ENCODE results near the gene FAM240B. TPM values are rescaled to one million over a fixed set of nuclear protein-coding genes. Genes with fewer than 3 reads are reported as not detected.

FAM240B gene
- total and polyA plus RNA-seq, 2 of the 8 experiments (the other 6 are each of a cell fraction or from before 2014, with no cell fraction given), result not detected

- no peak overlapping the region for H3K23ac ChIP-seq (ENCODE audit: insufficient read length)
- peak; percentile 80 for FAIRE-seq
- no peaks in the 10 kb centered on the region for H3K79me2 ChIP-seq (ENCODE audit: control insufficient read depth in 1 of 2, insufficient read depth in 2 of 2, low read length in 2 of 2)
- peaks cover 7 to 36% (median 24%) of the 10 kb centered on the region in 4 experiments for H3K4me1 ChIP-seq (replicated peaks in 1 of 4; ENCODE audit: control insufficient read depth in 3 of 4, insufficient read depth in 4 of 4, low read length in 3 of 4)
- no peak overlapping the region for H3K27ac ChIP-seq (ENCODE audit: low read depth, low read length)
- no peaks in the 10 kb centered on the region for H3K36me3 ChIP-seq (ENCODE audit: control insufficient read depth in 2 of 4, insufficient read depth in 4 of 4, low read length in 3 of 4)
- no peak overlapping the region for H2AK5ac ChIP-seq (ENCODE audit: low read depth, low read length)
- no peak overlapping the region for H2BK15ac ChIP-seq (ENCODE audit: low read length)
- CTCF ChIA-PET (ENCODE audit: partially characterized antibody), result interaction anchor here (0.6 to 3.4 kb wide), 8 partner anchors 8 to 47 kb away, joined by 3 to 27 read pairs (median 4); no protein-coding TSS in a partner anchor
- peak overlapping the region; percentile 80 for H2BK12ac ChIP-seq (ENCODE audit: low read depth, low read length)
- H3K14ac ChIP-seq (ENCODE audit: insufficient read length), result no peak overlapping the region
- DNase-seq (ENCODE audit: low read depth in 1 of 2, low spot score in 2 of 2), result peak; percentile 59 to 75
- peak overlapping the region; percentile 69 for H4K91ac ChIP-seq (replicated peaks; ENCODE audit: insufficient read length, low read length)
- no peak for TF ChIP-seq POLR2A (IDR thresholded peaks at IDR 0.05; ENCODE audit: control extremely low read depth in 1 of 2, low read depth in 2 of 2, low read length in 2 of 2)
- 0 out of 2 replicates have a peak, but pooled peaks have one; percentile 38 for TF ChIP-seq TAF1 (IDR thresholded peaks at IDR 0.05; ENCODE audit: low read depth, low read length)
- 0 out of 4 replicates have a peak, but pooled peaks of 1 of the 2 experiments have one; percentile 55 for TF ChIP-seq HDAC2 (IDR thresholded peaks at IDR 0.05; ENCODE audit: borderline replicate concordance in 1 of 2, low read depth in 2 of 2, low read length in 2 of 2)
- no peak for TF ChIP-seq BCL11A (IDR thresholded peaks at IDR 0.05; ENCODE audit: low read depth in 2 of 2, low read length in 2 of 2)
- no peak for TF ChIP-seq SP4 (IDR thresholded peaks at IDR 0.05; ENCODE audit: low read length)
- no peak for TF ChIP-seq YY1 (IDR thresholded peaks at IDR 0.05; ENCODE audit: low read depth, low read length)
- no peak for TF ChIP-seq CBX8 (IDR thresholded peaks at IDR 0.05; ENCODE audit: borderline replicate concordance, low read depth, low read length)
- TF ChIP-seq RXRA (IDR thresholded peaks at IDR 0.05; ENCODE audit: insufficient read depth, low read depth, low read length), result no peak
- no peak for TF ChIP-seq CEBPB (IDR thresholded peaks at IDR 0.05; ENCODE audit: low read depth, low read length)
- TF ChIP-seq EP300 (IDR thresholded peaks at IDR 0.05; ENCODE audit: borderline replicate concordance in 1 of 2, low read depth in 2 of 2, low read length in 2 of 2), result no peak
- TF ChIP-seq PHF8 (conservative IDR thresholded peaks at IDR 0.05; ENCODE audit: low read depth, low read length), result no peak
- TF ChIP-seq RBBP5 (IDR thresholded peaks at IDR 0.05; ENCODE audit: borderline replicate concordance, low read depth, low read length), result no peak
- TF ChIP-seq E2F6 (IDR thresholded peaks at IDR 0.05), result 0 out of 2 replicates have a peak, but pooled peaks have one; percentile 31
- no peak overlapping the region for H3K9ac ChIP-seq (replicated peaks in 1 of 4; ENCODE audit: extremely low read depth in 1 of 4, low read depth in 3 of 4, low read length in 3 of 4)
- no peaks in the 10 kb centered on the region for H3K23me2 ChIP-seq (ENCODE audit: low read depth, low read length)
- peak overlapping the region; percentile 75 for H3K18ac ChIP-seq (ENCODE audit: extremely low read depth, low read length)
- H4K8ac ChIP-seq (ENCODE audit: extremely low read depth, insufficient read depth, low read length), result no peak overlapping the region
- no peak overlapping the region for H3K4ac ChIP-seq (replicated peaks; ENCODE audit: insufficient read length, low read depth, low read length)
- POLR2A ChIA-PET (ENCODE audit: partially characterized antibody), result interaction anchor here (0.6 to 0.7 kb wide), 2 partner anchors 27 to 39 kb away, joined by 3 read pairs; no protein-coding TSS in a partner anchor
- no peak overlapping the region for H3K56ac ChIP-seq (replicated peaks; ENCODE audit: insufficient read length, low read depth, low read length)
- H3K4me3 ChIP-seq (ENCODE audit: extremely low read depth in 1 of 4, insufficient read depth in 2 of 4, low read depth in 3 of 4, low read length in 4 of 4), result 0 out of 8 replicates have a peak overlapping the region, but pooled peaks of 1 of the 4 experiments have one; percentile 3
- H2BK120ac ChIP-seq (replicated peaks; ENCODE audit: low read depth, low read length), result no peak overlapping the region
- H3K79me1 ChIP-seq (ENCODE audit: low read depth, low read length), result no peaks in the 10 kb centered on the region
- H2BK5ac ChIP-seq (ENCODE audit: low read depth, low read length), result peak overlapping the region; percentile 68
- WGBS, 2 experiments (ENCODE audit: extremely low coverage in 1 of 2, insufficient coverage in 1 of 2, insufficient read length in 1 of 2, insufficient replicate concordance in 2 of 2, low coverage in 1 of 2, low lambda C conversion rate in 2 of 2, missing lambda C conversion rate in 1 of 2), result 5% methylated on average over 5 of the region's 5 CpGs; no CpG with 5 or more reads in 1 of the 2 experiments
- H3K27me3 ChIP-seq (replicated peaks in 1 of 4; ENCODE audit: control insufficient read depth in 3 of 4, extremely low read depth in 1 of 4, insufficient read depth in 3 of 4, low read length in 3 of 4), result 0 out of 7 replicates have a peak, but pooled peaks cover 0 to 3% (median 1%) of the 10 kb centered on the region in 4 experiments
- H2AFZ ChIP-seq (ENCODE audit: low read length), result 0 out of 2 replicates have a peak overlapping the region, but pooled peaks have one; percentile 27
- H2BK20ac ChIP-seq (ENCODE audit: low read length), result no peak overlapping the region
- no peaks in the 10 kb centered on the region for H4K20me1 ChIP-seq (replicated peaks in 1 of 2; ENCODE audit: control insufficient read depth in 1 of 2, insufficient read depth in 2 of 2, low read length in 2 of 2)
- H3K4me2 ChIP-seq (ENCODE audit: insufficient read depth in 1 of 2, low read depth in 2 of 2, low read length in 2 of 2), result peak overlapping the region; percentile 51 to 58
- H3K9me3 ChIP-seq (ENCODE audit: insufficient read depth in 2 of 2, low read depth in 1 of 2, low read length in 1 of 2), result no peaks in the 10 kb centered on the region
- H4K5ac ChIP-seq (ENCODE audit: insufficient read length, low read depth, low read length), result no peak overlapping the region
Measured at GRCh38 chr9:38689678-38690077, 30.3 kb downstream of the FAM240B start.

Data from H1 (cell line).